NCI-H1417 (cell line): ENCODE results near the gene RPL35A.
"Not testable (repeated sequence)": the region's sequence is repeated elsewhere in the genome, so short reads cannot be mapped to it uniquely, and the experiment has no call there.

ENCODE experiments used
- DNase-seq, 3 experiments: peaks; one replicate each; lab custom pipeline; 2025; lab: John Stamatoyannopoulos, UW

RPL35A gene

DNA sequence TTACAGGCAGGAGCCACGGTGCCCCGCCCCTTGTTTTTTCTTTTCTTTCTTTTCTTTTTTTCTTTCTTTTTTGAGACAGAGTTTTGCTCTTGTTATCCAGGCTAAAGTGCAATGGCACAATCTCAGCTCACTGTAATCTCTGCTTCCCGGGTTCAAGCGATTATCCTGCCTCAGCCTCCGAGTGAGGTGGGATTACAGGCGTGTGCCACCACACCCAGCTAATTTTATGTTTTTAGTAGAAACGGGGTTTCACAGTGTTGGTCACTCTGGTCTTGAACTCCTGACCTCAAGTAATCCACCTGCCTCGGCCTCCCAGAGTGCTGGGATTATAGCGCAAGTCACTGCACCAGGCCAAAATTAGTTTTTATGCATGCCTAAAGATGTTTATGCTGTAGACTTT lies 2.5 kb downstream of the RPL35A start:
- DNase-seq: no peak

DNA sequence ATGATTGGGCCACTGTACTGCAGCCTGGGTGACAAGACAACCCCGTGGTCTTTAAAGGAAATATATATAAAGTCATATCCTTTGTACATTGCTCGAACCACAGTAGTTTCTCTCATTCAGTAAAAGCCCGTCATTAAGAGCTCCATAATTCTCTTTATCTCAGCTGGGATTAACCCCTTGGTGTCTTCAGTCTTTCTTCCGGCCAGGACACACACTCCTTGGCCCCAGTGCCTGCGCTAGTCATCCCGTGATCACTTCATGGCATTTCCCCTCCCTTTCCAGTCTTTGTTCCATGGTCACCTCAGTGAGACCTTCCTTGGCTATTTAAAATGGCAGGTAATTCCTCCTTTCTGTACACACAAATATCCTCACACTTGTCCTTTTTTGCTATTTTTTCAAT lies 3.3 kb downstream of the RPL35A start:
- DNase-seq: no peak

DNA sequence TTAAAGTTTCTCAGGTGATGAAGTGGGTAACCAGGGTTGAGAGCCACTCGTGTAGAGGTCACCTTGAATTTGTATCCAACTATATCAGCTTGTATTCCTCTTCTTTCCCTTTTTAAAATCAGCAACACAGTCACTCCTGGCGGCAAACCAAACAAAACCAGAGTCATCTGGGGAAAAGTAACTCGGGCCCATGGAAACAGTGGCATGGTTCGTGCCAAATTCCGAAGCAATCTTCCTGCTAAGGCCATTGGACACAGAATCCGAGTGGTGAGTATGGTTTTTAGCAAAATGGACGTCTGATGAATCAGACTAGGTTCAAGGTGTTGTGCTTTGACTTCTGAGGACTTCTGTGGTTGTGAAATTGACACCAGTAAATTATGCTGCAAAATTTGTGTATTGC lies 3.9 kb downstream of the RPL35A start:
- peak in 1 of 3 experiments; percentile 11 for DNase-seq

DNA sequence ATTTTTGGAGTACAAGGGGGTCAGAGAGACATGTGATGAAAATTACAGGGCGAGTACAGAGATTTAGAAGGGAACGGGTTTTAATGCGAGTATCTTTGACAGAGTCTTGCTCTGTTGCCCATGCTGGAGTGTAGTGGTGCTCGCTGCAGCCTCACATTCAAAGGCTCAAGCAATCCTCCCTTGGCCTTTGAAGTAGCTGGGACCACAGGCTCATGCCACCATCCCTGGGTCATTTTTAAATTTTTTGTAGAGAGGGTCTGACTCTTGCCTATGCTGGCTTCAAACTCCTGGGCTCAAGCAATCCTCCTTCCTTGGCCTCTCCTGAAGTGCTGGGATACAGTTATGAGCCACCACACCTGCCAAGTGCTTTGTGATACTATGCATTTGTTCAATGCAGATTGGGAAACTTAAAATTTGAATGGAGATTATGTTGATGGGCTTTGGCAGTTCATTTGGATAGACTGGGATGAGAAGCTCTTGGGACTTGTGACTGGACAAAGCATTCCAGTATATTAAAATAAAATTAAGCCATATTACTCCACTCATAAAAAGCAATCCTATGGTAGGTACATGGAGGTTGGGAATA lies 6.0 kb downstream of the RPL35A start:
- DNase-seq: no peak

DNA sequence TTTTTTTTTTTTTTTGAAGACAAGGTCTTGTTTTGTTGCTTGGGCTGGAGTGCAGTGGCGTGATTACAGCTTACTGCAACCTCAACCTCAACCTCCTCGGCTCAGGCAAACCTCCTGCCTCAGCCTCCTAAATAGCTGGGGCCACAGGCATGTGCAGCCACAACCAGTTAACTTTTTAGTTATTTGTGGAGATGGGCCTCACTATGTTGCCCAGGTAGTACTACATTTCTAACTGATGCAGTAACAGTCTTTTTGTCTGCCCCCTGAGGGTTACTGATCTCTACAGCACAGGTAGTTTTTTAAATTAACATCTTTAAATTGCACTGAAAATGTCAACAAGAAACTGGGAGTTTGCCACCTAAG lies 6.6 kb downstream of the RPL35A start:
- no peak for DNase-seq

DNA sequence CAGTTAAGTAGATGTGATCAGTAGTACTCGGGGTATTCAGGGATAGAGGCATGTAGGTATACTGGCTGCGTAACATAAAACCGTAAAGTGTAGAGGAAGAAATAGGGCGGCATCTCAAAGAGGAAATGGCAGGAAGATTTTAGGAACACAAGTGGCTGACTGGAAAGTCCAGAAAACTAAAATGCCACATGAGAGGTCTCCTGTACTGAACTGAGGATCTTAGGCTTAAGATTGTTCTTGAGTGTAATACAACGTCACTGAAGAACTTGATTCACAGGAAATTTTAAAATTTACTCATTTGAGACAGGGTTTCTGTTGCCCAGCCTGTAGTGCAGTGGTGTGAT lies 7.8 kb downstream of the RPL35A start:
- DNase-seq: no peak

DNA sequence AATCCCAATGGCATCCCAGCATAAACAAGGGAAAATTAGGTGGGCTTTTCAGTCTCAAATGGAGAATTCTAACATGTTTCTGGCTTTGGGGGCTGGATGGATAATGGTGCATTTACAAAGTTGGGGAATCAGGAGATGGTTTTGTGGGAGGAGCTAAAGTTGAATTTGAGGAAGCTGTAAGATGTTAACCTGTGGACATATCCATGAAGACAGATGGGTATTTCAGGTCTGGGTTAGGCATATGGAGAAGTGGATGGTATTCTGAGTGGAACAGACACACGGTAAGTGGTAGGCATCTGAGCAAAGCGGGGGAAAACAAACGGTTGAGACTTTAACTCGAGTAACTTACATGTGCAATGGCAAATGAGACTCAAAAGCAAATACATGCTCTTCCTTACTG lies 8.4 kb downstream of the RPL35A start:
- no peak for DNase-seq

DNA sequence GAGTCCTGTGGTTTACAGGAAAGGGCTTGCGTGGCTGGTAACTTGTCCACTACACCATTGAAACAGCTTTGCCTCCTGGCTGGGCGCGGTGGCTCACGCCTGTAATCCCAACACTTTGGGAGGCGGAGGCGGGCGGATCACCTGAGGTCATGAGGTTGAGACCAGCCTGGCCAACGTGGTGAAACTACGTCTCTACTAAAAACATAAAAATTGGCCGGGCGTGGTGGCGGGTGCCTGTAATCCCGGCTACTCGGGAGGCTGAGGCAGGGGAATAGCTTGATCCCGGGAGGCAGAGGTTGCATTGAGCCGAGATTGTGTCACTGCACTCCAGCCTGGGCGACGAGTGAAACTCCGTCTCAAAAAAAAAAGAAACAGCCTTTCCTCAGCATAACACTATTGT lies 8.9 kb downstream of the RPL35A start:
- DNase-seq: not testable (repeated sequence)

DNA sequence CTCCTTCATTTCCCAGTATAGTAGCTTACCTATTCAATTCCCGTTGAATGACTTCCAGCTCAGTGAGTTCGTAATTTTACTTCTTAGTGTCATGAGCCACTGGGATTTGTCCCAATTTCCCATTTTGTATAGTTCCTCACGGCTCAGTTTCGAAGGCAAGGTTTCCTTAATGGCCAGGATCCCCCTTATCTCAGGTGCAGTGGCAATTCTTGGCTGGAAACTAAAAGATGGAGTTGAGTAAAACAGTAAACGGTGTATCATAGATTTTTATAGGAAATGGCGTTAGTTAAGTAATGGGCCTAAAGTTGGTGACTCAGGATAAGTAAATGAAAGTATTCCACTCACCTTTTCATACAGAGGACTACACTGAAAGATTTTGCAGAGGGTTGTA lies 9.5 kb downstream of the RPL35A start:
- DNase-seq: no peak

DNA sequence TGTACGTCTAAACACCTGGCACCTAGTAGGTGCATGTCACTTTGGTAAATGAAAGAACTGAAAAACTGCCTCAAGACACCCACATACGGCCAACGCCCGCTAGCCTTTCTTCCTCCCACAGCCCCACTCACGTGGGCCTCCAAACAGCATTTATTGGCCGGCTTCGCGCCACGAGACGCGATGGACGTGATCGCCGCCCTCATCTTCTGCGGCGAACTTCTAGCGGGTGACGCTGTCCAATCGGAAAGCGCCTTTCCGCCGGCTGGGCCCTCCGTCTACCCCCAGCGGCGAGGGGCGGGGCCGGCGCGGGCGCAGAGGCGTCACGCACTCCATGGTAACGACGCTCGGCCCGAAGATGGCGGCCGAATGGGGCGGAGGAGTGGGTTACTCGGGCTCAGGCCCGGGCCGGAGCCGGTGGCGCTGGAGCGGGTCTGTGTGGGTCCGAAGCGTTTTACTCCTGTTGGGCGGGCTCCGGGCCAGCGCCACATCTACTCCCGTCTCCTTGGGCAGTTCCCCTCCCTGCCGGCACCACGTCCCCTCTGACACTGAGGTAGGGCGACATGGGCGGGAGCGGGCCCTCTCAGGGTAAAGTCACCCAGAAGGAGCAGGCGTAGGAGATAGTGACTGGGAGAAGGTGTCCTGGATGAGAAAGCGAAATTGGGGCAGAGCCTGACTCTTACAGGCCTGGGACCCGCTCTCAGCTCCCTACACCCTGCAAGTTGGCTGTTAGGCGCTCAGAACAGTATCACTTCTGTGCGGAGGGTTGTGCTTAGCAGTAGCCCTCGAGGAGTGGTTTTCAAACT lies 10.1 kb downstream of the RPL35A start, which contains the start of gene LMLN:
Gene LMLN, plus strand, starts transcription at position 327 of the 803 bp plus-strand sequence. Its CDS starts 29 bp downstream, at position 356.
- DNase-seq: peak; percentile 96 to 98 (median 98)

DNA sequence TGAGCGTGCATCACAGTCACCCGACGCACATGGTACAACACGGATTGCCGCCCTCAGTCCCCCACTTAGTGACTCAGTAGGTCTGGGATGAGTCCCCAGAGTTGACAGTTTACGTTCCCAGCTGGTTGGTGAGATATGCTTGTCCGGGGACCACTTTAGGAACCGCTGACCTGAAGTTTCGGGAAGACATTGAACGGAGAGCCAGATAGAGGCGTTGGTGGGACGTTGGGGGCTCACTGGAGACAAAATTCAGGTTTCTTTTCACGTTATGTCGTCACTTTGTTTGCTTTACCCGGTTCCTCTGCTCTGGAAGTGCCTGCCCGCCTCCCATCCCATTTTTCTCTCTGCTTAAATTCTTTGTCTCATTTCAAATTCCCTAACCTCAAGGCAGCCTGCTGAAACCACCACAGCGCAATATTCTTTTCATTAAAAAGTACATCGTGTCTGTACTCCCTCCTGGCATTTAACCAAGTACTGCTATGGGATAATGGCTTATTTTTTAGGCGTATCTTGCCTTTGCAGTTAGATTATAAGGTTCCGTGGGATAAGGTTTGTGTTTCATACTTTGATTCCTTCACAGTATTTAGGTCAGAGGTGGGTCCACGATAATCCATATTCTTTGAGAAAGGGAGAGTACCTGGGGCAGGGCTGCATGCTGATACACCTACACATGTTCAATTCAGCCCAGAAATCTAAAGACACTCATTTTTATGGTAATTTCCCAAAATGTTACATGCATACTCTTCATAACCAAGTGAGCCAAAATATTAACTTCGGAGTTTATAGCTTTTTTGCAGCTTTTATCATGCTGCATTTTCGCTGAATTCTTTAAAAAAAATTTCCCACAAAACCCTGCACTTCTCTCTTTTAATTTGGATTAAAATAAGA lies 10.9 kb downstream of the RPL35A start:
- DNase-seq: no peak

DNA sequence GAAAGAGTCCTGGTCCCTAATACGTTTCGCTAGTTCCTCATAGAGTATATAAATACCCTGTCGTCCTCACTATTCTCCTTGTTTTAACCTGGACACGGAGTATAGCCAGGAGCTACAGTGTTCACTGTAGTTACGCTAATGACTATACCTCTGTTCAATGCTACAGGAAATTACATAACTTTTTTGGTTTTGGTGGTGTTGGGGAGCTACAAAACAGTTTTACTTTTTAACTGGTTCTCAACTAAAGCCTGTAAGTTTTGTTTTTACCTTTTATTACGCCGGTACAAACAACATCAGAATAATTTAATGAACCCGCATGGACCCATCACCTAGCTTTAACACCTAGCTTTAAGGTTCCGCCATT lies 11.6 kb downstream of the RPL35A start:
- DNase-seq: no peak

DNA sequence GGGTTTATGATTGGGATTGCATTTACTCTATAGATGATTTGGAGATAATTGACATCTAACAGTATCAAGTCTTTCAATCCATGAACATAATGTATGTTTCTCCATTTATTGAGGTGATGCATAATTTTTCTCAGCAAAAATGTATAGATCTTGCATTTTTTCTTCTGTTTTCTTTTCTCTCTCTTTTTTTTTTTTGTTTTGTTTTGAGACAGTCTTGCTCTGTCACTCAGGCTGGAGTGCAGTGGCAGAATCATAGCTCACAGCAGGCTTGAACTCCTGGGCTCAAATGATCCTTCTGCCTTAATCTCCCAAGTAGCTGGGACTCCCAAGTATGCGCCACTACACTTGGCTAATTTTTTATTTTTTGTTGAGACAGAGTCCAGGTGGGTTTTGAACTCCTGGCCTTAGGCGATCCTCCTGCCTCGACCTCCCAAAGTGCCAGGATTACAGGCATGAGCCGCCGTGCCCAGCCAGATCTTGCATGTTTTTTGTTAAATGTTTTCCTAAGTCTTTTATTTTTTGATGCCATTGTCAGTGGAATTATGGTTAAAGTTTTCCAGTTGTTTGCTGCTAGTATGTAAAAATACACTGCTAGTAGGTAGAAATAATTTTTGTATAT lies 13.1 kb downstream of the RPL35A start:
- no peak for DNase-seq

DNA sequence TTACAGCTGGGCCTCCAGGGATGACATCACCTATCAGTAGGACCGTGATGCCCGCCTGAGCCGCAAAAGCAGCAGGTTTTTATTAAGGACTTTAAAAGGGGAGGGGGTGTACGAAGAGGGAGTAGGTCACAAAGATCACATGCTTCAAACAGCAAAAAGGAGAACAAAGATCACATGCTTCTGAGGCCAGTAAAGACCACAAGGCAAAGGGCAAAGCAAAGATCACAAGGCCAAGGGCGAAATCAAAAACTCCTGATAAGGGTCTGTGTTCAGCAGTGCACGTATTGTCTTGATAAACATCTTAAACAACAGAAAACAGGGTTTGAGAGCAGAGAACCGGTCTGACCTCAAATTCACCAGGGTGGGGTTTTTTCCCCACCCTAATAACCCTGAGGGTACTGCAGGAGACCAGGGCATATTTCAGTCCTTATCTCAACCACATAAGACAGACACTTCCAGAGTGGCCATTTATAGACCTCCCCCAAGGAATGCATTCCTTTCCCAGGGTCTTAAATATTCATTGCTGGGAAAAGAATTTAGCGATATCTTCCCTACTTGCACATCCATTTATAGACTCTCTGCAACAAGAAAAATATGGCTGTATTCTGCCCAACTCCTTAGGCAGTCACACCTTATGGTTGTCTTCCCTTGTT lies 17.5 kb downstream of the RPL35A start:
- not testable (repeated sequence) for DNase-seq

DNA sequence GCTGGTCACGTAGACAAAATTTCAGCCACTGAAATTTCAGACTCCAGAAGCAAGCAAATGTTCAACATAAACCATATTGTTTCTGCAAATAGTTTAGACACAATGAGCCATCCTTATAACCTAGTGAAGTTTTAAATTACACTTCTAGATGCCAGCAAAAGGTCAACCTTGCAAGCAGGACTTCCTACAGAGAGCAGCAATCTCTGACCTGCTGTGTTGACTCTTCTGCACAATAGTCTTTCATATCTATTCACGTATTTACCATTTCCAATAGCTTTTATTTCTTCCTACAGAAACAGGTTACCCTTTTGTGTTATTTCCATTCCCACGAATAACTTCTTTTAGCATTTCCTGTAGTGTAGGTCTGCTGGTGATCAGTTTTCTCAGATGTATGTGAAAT lies 20.6 kb downstream of the RPL35A start:
- DNase-seq: no peak

DNA sequence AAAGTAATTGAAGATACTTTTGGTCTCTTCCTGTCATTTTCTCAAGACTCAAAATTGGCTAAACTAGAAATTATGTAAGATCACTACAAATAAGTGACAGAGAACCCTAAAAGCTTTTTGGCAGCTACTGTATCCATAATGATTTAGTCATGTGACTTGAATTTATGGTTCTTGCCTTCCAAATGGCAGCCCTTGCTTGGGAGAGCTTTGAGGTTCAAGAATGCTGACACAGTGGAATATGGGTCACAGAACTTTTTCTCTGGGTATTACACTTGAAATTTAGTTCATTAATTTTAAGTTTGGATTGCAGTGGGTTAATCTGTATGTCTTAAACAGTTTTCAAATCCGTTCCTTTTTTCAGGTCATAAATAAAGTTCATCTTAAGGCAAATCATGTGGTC lies 24.0 kb downstream of the RPL35A start:
- no peak for DNase-seq

DNA sequence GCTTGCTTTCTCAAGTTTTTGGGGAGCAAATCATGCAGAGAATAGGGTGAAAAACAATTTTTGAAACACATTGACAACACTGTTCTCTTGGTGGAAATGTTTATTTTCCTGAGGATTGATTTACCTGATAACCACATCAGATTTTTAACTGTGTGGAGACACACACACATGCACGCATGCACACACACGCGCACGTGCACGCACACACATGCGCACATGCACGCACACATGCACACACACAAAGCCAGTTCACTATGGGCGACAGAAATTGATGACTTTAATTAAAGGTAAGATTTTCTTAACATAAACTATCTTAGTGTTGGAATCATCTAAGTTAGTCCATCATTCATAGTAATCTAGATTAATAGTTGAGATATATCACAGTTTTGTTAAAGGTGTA lies 25.3 kb downstream of the RPL35A start:
- DNase-seq: no peak

DNA sequence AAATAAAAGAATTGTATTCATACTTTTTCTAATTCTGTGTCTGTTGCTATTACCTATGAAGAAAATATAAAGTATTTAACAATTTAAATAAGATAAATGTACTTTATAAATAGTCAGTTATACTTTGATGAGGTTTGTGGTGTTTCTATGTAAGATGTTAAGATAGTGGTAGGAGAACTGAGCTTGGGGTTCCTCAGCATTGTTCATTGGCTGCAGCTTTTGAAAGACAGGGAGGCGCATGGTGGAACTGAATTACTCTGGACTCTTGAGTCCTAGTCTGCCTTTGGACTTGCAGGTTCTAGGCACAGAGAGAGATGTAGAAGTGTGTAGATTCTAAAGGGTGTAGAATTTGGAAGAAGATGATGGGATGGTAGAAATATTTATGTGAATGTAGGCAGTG lies 33.1 kb downstream of the RPL35A start:
- DNase-seq: no peak

DNA sequence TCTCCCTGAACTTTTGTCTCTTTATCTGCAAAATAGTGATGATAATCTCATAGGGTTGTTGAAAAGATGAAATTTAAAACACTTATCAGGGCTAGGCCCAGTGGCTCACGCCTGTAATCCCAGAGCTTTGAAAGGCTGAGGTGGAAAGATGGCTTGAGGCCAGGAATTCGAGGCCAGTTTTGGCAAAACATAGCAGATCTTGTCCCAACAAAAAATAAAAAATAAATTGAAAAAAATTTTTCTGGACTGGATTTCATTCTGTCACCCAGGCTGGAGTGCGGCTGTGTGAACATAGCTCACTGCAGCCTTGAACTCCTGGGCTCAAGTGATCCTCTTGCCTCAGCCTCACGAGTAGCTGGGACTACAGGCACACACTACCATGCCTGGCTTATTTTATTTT lies 39.7 kb downstream of the RPL35A start:
- no peak for DNase-seq

DNA sequence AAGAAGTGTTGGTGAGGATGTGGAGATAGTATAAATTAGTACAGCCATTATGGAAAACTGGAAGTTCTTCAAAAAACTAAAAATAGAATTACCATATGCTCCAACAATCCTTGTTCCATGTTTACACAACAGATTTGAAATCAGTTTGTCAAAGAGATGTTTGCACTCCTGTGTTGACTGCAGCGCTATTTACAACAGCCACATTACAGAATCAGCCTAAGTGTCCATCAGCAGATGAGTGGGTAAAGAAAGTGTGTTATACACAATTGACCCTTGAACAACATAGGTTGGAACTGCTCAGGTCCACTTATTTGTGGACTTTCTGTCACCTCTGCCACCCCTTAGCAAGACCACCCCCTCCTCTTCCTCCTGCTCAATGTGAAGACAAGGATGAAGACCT lies 44.7 kb downstream of the RPL35A start:
- DNase-seq: no peak

DNA sequence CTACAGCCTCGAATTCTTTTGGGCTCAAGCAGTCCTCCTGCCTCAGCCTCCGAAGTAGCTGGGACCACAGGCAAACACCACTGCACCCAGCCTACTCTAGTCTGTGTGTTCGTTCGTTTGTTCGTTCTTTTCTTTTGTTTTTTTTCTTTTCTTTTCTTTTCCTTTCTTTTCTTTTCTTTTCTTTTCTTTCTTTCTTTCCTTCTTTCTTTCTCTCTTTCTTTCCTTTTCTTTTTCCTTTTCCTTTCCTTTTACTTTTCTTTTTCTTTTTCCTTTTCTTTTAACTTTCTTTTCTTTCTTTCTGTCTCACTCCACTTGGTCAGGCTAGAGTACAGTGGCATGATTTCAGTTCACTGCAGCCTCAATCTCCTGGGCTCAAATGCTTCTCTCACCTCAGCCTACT lies 46.9 kb downstream of the RPL35A start:
- DNase-seq: no peak

DNA sequence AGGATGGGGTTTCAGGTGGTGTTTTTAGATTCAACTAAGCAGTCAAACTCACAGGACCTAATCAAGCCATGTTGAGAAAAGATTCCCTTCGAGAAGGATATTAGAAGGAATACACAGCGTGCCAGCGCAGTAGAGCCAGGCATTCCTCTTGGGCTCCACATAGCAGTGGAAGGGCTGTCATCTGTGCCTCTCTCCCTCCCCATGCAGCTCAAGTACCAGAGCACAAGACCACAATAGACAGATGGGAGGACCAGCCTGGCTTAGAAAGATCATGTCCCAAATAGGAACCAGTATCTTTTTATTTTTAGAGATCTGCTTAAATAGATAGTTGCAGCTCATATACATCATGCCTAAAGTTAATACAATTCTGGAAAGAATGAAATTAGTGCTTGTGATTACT lies 47.9 kb downstream of the RPL35A start:
- no peak for DNase-seq
